Measurements from ENCODE around the gene FAIM. TPM values are rescaled to one million over a fixed set of nuclear protein-coding genes. Genes with fewer than 3 reads are reported as not detected.

FAIM gene
- total RNA-seq, 1 experiment from 2014 or later: 11.0 TPM

GRCh38 chr3:138682648-138683047, 74.1 kb downstream of the FAIM start:
- Histone ChIP-seq H3K56ac (ENCODE audit: insufficient read length, low read depth, low read length) (no peak overlapping the region), H2BK5ac (ENCODE audit: insufficient read length, low read length) (no peak overlapping the region), H3K27me3 (ENCODE audit: insufficient read depth, low read length) (no peaks in the 10 kb centered on the region), H2BK20ac (ENCODE audit: low read depth, low read length, poor library complexity, severe bottlenecking) (no peak overlapping the region), H4K91ac (ENCODE audit: insufficient read length, low read depth, low read length) (no peak overlapping the region), H3K79me1 (ENCODE audit: insufficient read depth, low read depth, low read length, poor library complexity, severe bottlenecking) (no peaks in the 10 kb centered on the region), H3K4me1 (ENCODE audit: insufficient read depth, low read length) (no peaks in the 10 kb centered on the region), H3K18ac (ENCODE audit: insufficient read length, low read depth, low read length) (no peak overlapping the region), H2BK15ac (ENCODE audit: low read depth, low read length) (no peak overlapping the region), H2BK120ac (ENCODE audit: low read depth, low read length, poor library complexity, severe bottlenecking) (no peak overlapping the region), H3K9ac (ENCODE audit: extremely low read depth, insufficient read length, low read length) (no peak overlapping the region), H3K4ac (ENCODE audit: low read depth, low read length) (no peak overlapping the region), H3K23me2 (ENCODE audit: insufficient read length, low read depth, low read length, poor library complexity, severe bottlenecking) (no peaks in the 10 kb centered on the region), H2BK12ac (ENCODE audit: insufficient read length, low read depth, low read length) (no peak overlapping the region), H3K4me2 (ENCODE audit: insufficient read depth, insufficient read length, low read length) (no peak overlapping the region), H3K14ac (ENCODE audit: insufficient read depth, low read length) (no peak overlapping the region), H2AFZ (ENCODE audit: low read length) (no peak overlapping the region), H4K5ac (ENCODE audit: insufficient read length, low read depth, low read length) (no peak overlapping the region), H3T11ph (ENCODE audit: low read length) (no peak overlapping the region), H4K20me1 (ENCODE audit: control insufficient read depth, insufficient read depth, insufficient read length) (no peaks in the 10 kb centered on the region), H3K27ac (ENCODE audit: insufficient read length, low read depth, low read length) (no peak overlapping the region), H4K8ac (replicated peaks; ENCODE audit: insufficient read length, low read depth, low read length) (no peak overlapping the region), H3K23ac (ENCODE audit: insufficient read length, low read depth, low read length) (no peak overlapping the region), H3K9me3 (ENCODE audit: control insufficient read depth, low read depth, low read length) (no peaks in the 10 kb centered on the region), H2AK5ac (ENCODE audit: insufficient read length, low read length) (no peak overlapping the region), H3K79me2 (ENCODE audit: insufficient read depth, low read length) (no peaks in the 10 kb centered on the region)
- no peak overlapping the region for H3K27ac Mint-ChIP-seq
- H3K9me3 Mint-ChIP-seq: no peaks in the 10 kb centered on the region
- H3K36me3 Mint-ChIP-seq (ENCODE audit: insufficient read depth in 1 of 3, low read depth in 3 of 3): peaks cover 3 to 39% (median 32%) of the 10 kb centered on the region in 3 experiments; a peak in 5 of 7 replicates
- no peak overlapping the region for H3K4me3 Mint-ChIP-seq
- H3K27me3 Mint-ChIP-seq (ENCODE audit: low read depth): no peaks in the 10 kb centered on the region
- DNase-seq: no peak
- H3K4me1 Mint-ChIP-seq: no peaks in the 10 kb centered on the region
- TF ChIP-seq CTCF (conservative IDR thresholded peaks at IDR 0.05): no peak

Other genes starting within 250 kb of the FAIM start
- gene ESYT3, start 174.2 kb upstream of the FAIM start, total RNA-seq (2021): 5.9 and 6.3 TPM in 2 replicates
- gene CEP70, start 14.5 kb upstream of the FAIM start, total RNA-seq (2021): 31.1 and 32.6 TPM in 2 replicates
- gene PIK3CB, start 226.2 kb downstream of the FAIM start, total RNA-seq (2021): 33.0 and 35.6 TPM in 2 replicates

All from H9 (cell line).